Measurements from ENCODE around the gene STARD3. TPM values are rescaled to one million over a fixed set of nuclear protein-coding genes. Genes with fewer than 3 reads are reported as not detected.
A peak's percentile ranks its signal among the peaks of the same experiment; 100 is the strongest.
"Not testable (repeated sequence)": the region's sequence is repeated elsewhere in the genome, so short reads cannot be mapped to it uniquely, and the experiment has no call there.

The STARD3 gene
- total RNA-seq = 10 to 100 TPM; 21.0 to 62.3 (median 26.0) TPM

GRCh38 chr17:39636927-39637736 is at the start of gene STARD3:
Gene STARD3, plus strand, starts transcription at chr17:39637144. Its CDS starts 16,388 bp downstream, at chr17:39653532.
- Histone ChIP-seq H3K4me1 (peaks cover 7 to 19% of the 10 kb centered on the region in 2 donors), H3K27me3 (no peaks in the 10 kb centered on the region)
- intact Hi-C loops (cut with DNase I; ENCODE audit: low total_unique reads) = loop anchor here (10.0 kb wide), 1 partner anchor 48 kb away; the partner anchor contains the start of gene PGAP3

GRCh38 chr17:39590180-39590579 is 46.8 kb upstream of the STARD3 start:
- H3K4me1 ChIP-seq; DNase-seq; H3K9me3 ChIP-seq; H3K27me3 ChIP-seq; intact Hi-C loops (cut with DNase I; ENCODE audit: low total_unique reads); H3K4me3 ChIP-seq; H3K36me3 ChIP-seq; H3K27ac ChIP-seq: not testable (repeated sequence)

More at GRCh38 chr17:39636927-39637736, at the start of gene STARD3:
- Histone ChIP-seq H3K36me3 (no peaks in the 10 kb centered on the region), H3K27ac (peak within 1 kb of the TSS; percentile 89 to 93), H3K4me3 (peak within 1 kb of the TSS; percentile 59 to 88), H3K9me3 (no peaks in the 10 kb centered on the region)
- peak; percentile 90 to 91 for DNase-seq
- TF ChIP-seq POLR2A (IDR thresholded peaks at IDR 0.05) = peak; percentile 39 to 64
- peak in 3 of 4 experiments; percentile 9 to 38 (median 25) for TF ChIP-seq CTCF (IDR thresholded peaks at IDR 0.05)

GRCh38 chr17:39591958-39592954 is 44.7 kb upstream of the STARD3 start:
- Histone ChIP-seq H3K4me1 (no peaks in the 10 kb centered on the region), H3K36me3 (no peaks in the 10 kb centered on the region), H3K4me3 (no peak overlapping the region), H3K27me3 (peaks cover 8 to 18% of the 10 kb centered on the region in 2 donors), H3K27ac (no peak overlapping the region), H3K9me3 (no peaks in the 10 kb centered on the region)
- DNase-seq = no peak
- TF ChIP-seq CTCF (IDR thresholded peaks at IDR 0.05) = no peak
- TF ChIP-seq POLR2A (IDR thresholded peaks at IDR 0.05) = no peak
- intact Hi-C loops (cut with DNase I; ENCODE audit: low total_unique reads) = no loop called here

- H3K9me3 ChIP-seq = no peaks in the 10 kb centered on the region
These were observed 43.6 kb upstream of the STARD3 start for GRCh38 chr17:39593371-39593770.

More at GRCh38 chr17:39593371-39593770, 43.6 kb upstream of the STARD3 start:
- Histone ChIP-seq H3K4me3 (no peak overlapping the region), H3K4me1 (no peaks in the 10 kb centered on the region), H3K27me3 (peaks cover 10 to 29% of the 10 kb centered on the region in 2 donors), H3K36me3 (no peaks in the 10 kb centered on the region), H3K27ac (no peak overlapping the region)
- TF ChIP-seq POLR2A (IDR thresholded peaks at IDR 0.05) = no peak
- TF ChIP-seq CTCF (IDR thresholded peaks at IDR 0.05) = no peak
- intact Hi-C loops (cut with DNase I; ENCODE audit: low total_unique reads) = no loop called here
- DNase-seq = no peak
